ENCODE data around the gene GAS2. TPM values are rescaled to one million over a fixed set of nuclear protein-coding genes. Genes with fewer than 3 reads are reported as not detected.

The GAS2 gene
- total RNA-seq, 1 donor from 2014 or later: 3.4 TPM

DNA sequence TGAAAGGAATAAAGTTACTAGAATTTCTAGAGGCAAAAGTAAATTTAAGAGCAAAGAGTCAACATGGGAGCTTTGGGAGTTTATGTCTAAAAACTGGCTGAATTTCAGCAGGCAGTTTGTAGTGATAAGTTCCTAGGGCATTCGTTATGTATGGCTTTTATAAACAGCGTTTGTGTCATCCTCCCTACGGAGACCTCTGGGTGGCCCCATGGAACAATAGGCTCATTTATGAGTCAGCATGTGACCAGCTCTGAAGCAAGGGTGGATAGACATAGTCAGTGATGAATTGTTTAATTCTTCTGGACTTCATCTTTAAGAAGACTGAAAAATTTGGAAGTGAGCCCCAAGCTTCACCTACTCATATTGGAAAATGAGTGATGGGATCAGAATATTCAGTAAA, 126.1 kb downstream of the GAS2 start:
- peaks cover 32% of the 10 kb centered on the region for H3K4me1 Mint-ChIP-seq
- peaks cover 2% of the 10 kb centered on the region for H3K36me3 Mint-ChIP-seq (ENCODE audit: low read depth)
- DNase-seq (ENCODE audit: low read depth, low spot score): no peak
- no peak for TF ChIP-seq CTCF (conservative IDR thresholded peaks at IDR 0.05)
- H3K27me3 Mint-ChIP-seq (ENCODE audit: low read depth): no peaks in the 10 kb centered on the region
- peak overlapping the region; percentile 47 for H3K4me3 Mint-ChIP-seq
- peaks cover 2% of the 10 kb centered on the region for H3K9me3 Mint-ChIP-seq
- peak overlapping the region; percentile 96 for H3K27ac Mint-ChIP-seq (ENCODE audit: unreplicated experiment)

- Mint-ChIP-seq H3K4me1 (peaks cover 30% of the 10 kb centered on the region), H3K27ac (ENCODE audit: unreplicated experiment) (peak overlapping the region; percentile 20), H3K9me3 (peaks cover 2% of the 10 kb centered on the region), H3K36me3 (ENCODE audit: low read depth) (peaks cover 2% of the 10 kb centered on the region), H3K27me3 (ENCODE audit: low read depth) (no peaks in the 10 kb centered on the region), H3K4me3 (no peak overlapping the region)
- TF ChIP-seq CTCF (conservative IDR thresholded peaks at IDR 0.05): no peak
- DNase-seq (ENCODE audit: low read depth, low spot score): no peak
These were observed 129.5 kb downstream of the GAS2 start for GRCh38 chr11:22795914-22796313.

GRCh38 chr11:22797047-22797446, 130.6 kb downstream of the GAS2 start:
- H3K9me3 Mint-ChIP-seq: peaks cover 2% of the 10 kb centered on the region
- no peak for TF ChIP-seq CTCF (conservative IDR thresholded peaks at IDR 0.05)
- no peak for DNase-seq (ENCODE audit: low read depth, low spot score)
- H3K4me1 Mint-ChIP-seq: peaks cover 18% of the 10 kb centered on the region
- H3K27me3 Mint-ChIP-seq (ENCODE audit: low read depth): no peaks in the 10 kb centered on the region
- no peak overlapping the region for H3K4me3 Mint-ChIP-seq
- H3K36me3 Mint-ChIP-seq (ENCODE audit: low read depth): peaks cover 2% of the 10 kb centered on the region
- no peak overlapping the region for H3K27ac Mint-ChIP-seq (ENCODE audit: unreplicated experiment)

DNA sequence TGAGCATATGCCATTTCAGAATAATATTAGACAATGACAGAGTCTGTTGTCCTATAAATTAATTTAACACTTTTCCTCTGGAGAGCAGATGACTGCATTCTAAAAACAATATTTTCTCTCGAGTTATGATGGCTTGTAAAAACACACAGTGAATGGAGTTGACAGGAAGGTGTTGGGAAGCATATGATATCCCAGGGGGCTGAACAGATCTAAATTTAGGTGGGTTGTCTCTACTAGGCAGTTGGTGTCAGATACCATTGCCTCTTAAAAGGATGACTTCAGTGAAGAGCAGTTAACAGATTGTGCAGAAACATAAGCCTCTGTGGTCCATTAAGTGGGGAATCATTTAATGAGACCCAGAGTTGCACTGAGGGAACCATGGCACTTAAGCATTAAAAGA, 132.5 kb downstream of the GAS2 start:
- H3K27ac Mint-ChIP-seq (ENCODE audit: unreplicated experiment): no peak overlapping the region
- no peak overlapping the region for H3K4me3 Mint-ChIP-seq
- H3K9me3 Mint-ChIP-seq: no peaks in the 10 kb centered on the region
- no peak for TF ChIP-seq CTCF (conservative IDR thresholded peaks at IDR 0.05)
- H3K36me3 Mint-ChIP-seq (ENCODE audit: low read depth): no peaks in the 10 kb centered on the region
- DNase-seq (ENCODE audit: low read depth, low spot score): no peak
- H3K27me3 Mint-ChIP-seq (ENCODE audit: low read depth): no peaks in the 10 kb centered on the region
- peaks cover 4% of the 10 kb centered on the region for H3K4me1 Mint-ChIP-seq

- Mint-ChIP-seq H3K9me3 (no peaks in the 10 kb centered on the region), H3K4me1 (no peaks in the 10 kb centered on the region), H3K27ac (ENCODE audit: unreplicated experiment) (no peak overlapping the region), H3K27me3 (ENCODE audit: low read depth) (no peaks in the 10 kb centered on the region), H3K4me3 (no peak overlapping the region), H3K36me3 (ENCODE audit: low read depth) (no peaks in the 10 kb centered on the region)
- no peak for DNase-seq (ENCODE audit: low read depth, low spot score)
- no peak for TF ChIP-seq CTCF (conservative IDR thresholded peaks at IDR 0.05)
These were observed 134.1 kb downstream of the GAS2 start for GRCh38 chr11:22800482-22800881.

DNA sequence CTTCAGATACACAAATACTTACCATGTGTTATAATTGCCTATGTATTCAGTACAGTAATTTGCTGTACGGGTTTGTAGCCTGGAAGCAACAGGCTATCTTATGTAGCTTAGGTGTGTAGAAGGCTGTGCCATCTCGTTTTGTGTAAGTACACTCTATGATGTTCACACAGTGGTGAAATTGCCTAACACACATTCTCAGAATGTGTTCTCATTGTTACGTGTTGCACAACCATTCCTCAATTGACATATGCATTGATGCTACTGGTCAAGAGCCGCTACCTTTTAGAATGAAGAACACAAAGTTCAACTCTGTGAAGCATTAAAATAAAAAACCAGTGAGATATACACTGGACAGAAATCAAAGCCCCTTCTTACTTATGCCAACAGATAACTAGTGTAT, 136.4 kb downstream of the GAS2 start:
- H3K27ac Mint-ChIP-seq (ENCODE audit: unreplicated experiment): no peak overlapping the region
- TF ChIP-seq CTCF (conservative IDR thresholded peaks at IDR 0.05): no peak
- no peak for DNase-seq (ENCODE audit: low read depth, low spot score)
- peaks cover 3% of the 10 kb centered on the region for H3K9me3 Mint-ChIP-seq
- H3K27me3 Mint-ChIP-seq (ENCODE audit: low read depth): no peaks in the 10 kb centered on the region
- no peaks in the 10 kb centered on the region for H3K4me1 Mint-ChIP-seq
- no peaks in the 10 kb centered on the region for H3K36me3 Mint-ChIP-seq (ENCODE audit: low read depth)
- H3K4me3 Mint-ChIP-seq: no peak overlapping the region
